ENCODE results near the gene TRIP10.

TRIP10 gene

DNA sequence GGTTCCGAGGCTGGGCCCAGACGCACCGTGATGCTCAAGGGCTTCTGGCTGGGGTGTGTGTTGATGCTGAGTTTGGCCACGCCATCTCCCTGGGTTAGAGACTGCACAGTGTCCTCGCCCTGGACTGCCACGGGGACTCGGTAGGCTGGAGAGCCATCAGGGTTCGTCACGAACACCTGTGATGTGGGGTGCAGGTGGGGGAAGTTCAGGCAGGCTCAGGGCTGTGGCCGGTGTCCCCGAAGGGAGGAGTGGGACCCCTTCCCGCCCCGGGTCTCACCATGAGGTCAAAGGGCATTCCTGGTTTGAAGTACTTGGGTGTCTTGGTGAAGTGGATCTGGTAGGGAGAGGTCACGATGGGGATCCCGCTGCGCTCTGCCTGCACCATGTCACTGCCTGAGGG is 27.2 kb upstream of the TRIP10 start:
- no peak for DNase-seq

DNA sequence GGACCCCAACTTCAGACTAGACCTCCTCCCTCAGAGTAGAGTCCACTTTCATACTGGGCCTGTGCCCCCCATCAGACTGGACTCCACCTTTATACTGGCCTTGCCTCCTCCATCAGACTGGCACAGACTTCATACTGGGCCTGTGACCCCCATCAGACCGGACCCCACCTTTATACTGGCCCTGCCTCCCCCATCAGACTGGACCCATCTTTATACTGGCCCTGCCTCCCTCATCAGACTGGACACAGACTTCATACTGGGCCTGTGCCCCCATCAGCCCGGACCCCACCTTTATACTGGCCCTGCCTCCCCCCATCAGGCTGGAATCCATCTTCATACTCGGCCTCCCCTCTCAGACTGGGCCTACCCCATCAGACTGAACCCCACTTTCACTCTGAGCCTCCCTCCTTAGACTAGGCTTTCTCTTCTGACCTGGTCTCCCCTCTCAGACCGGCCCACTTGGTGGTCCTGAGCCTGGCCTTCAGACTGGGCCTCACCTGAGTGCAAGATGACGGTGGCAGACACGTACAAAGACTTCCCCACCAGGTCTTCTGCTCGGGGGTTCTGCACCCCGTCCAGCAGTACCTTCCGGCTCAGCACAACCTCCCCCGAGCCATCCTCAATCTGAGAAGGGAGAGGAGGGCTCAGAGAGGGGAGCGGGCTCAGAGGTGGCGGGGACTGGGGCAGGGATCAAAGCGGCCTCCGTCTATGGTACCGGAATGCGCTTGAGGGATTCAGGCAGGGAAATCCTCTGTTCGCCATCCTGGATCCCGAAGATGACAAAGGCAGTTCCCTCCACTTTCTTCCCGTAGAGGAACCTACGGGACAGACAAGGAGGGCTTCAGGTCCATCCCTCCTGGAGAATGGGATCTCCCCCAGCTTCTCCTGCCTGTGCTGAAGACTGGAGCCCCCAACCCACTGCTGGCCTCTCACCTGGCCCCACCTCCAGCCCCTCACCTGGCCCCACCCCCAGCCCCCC is 26.5 kb upstream of the TRIP10 start:
- no peak for DNase-seq

DNA sequence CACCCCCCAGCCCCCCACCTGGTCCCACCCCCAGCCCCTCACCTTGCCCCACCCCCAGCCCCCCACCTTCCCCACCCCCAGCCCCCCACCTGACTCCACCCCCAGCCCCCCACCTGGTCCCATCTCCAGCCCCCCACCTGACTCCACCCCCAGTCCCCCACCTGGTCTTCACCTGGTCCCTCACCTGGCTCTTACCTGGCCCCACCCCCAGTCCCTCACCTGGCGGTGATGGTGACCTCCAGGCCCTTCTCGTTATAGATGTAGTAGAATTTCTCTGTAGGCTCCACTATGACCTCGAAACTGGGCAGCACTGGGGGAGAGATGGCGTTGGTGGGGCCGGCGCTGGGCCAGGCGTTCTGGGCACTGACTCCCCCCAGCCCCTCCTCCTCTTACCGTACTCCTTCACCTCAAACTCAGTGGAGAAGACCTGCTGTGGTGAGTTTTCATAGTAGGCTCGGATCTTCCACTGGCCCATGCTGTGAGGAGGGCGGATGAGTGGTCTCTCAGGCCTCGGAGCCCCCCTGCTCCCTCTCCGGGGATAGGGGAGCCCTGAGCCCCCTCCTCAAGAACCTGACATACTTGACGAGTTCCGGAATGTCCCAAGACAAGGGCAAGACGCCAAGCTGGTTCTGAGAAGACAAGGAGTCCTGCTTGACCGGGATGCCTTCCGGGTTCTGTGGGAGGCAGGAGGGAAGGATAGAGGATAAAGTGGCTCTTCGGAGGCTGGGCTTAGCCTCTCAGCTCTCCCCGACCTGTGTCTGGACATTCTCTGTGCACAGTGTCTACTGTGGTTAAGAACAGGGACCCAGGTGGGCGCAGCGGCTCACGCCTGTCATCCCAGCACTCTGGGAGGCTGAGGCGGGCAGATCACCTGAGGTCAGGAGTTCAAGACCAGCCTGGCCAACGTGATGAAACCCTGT is 25.4 kb upstream of the TRIP10 start:
- no peak for DNase-seq

DNA sequence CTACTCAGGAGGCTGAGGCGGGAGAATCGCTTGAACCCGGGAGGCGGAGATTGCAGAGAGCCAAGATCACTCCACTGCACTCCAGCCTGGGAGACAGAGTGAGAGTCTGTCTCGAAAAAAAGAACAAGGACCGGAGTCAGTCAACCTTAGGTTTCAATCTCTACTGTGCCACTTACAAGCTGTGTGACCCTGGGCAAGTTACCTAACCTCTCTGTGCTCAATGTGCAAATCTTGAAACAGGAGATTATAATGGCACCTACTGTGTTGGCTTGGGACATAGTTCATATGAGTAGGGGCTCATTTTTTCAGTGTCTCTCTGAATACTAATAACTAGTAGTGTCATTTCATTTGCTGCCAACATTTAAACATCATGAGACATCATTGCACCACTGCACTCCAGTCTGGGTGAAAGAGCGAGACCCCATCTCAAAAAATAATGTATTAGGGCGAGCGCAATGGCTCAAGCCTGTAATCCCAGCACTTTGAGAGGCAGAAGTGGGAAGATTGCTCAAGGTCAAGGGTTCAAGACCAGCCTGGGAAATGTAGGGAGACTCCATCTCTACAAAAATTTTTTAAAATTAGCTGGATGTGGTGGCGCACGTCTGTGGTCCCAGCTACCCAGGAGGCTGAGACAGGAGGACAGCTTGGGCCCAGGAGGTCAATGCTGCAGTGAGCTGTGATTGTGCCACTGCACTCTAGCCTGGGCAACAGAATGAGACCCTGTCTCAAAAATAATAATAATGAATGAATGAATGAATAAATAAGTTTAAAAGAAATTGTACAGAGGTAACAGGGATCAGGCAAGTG is 24.5 kb upstream of the TRIP10 start:
- DNase-seq = no peak

DNA sequence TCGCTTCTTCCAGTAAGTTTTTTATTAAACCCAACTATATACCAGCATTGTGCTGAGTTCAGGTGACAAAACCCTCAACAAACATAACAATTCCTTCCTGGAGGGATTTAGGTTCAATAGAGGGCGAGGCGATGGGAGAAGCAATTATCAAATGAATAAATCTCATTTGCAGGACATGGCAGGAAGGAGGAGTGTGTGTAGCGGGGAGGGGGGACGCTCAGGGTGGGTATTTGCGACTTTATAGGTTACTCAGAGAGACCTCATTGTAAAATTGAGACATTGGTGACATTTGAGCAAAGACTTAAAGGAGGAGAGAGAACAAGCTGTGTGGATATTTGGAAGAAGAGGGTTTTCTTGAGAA is 22.9 kb upstream of the TRIP10 start:
- no peak for DNase-seq

DNA sequence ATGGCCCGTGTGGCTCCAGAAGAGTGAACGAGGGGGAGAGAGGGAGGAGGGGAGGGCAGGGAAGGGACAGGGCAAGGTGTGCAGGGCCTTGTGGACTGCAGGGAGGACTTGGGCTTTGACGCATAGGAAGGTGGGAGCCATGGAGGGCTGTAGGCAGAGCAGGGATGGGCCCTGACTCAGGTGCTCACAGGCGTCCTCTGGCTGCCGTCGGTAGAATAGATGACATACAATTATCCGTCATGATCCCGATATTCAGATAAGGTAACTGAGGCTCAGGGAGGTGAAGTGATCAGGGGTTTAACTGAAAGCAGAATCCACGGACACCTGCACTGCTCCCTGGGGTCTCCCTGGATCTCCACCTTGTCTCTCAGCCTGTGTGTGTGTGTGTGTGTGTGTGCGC is 22.4 kb upstream of the TRIP10 start:
- DNase-seq = no peak

DNA sequence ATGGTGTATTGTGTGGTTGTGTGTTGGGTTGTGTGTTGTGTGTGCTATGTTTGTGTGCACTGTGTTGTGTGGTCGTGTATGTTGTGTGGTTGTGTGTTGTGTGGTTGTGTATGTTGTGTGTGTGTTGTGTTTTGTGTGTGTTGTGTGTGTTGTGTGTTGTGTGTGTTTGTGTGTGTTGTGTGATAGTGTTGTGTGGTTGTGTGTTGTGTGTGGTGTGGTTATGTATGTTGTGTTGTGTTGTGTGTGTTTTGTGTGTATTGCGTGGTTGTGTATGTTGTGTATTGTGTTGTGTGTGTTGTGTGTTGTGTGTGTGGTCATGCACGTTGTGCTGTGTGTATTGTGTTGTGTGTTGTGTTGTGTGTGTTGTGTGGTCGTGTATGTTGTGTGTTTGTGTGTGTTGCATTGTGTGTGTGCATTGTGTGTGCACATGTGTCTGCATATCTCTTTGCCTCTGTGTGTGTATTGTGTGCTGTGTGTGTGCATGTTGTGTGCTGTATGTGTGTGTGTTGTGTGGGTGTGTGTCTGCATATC is 22.0 kb upstream of the TRIP10 start:
- no peak for DNase-seq

DNA sequence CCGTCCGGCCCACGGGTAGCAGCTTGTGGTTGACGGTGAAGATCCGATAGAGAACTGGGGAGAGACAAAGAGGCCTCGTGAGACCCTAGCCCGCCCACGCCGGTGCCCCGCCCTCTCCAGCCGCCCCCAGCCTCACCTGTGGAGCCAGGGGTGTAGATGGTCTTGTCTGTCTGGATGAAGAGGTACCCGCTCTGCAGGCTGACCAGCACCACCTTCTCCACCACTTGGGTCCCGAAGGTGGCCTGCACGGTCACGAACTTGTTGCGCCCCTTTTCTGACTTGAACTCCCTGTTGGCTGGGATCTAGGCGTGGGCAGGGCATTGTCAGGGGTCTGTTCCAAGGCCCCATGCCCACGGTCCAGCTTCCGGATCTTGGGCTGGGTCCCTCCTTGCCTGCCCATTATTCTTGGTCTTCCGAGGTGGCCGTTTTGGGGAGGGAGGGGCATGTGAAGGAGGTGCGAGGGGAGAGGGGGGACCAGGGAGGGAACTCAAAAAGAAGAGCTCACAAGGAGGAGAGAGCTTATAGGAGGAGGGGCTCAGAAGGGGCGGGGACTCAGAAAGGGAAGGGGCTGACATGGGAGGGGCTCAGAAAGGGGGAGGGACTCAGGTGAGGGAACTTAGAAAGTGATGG is 21.3 kb upstream of the TRIP10 start:
- DNase-seq = no peak

DNA sequence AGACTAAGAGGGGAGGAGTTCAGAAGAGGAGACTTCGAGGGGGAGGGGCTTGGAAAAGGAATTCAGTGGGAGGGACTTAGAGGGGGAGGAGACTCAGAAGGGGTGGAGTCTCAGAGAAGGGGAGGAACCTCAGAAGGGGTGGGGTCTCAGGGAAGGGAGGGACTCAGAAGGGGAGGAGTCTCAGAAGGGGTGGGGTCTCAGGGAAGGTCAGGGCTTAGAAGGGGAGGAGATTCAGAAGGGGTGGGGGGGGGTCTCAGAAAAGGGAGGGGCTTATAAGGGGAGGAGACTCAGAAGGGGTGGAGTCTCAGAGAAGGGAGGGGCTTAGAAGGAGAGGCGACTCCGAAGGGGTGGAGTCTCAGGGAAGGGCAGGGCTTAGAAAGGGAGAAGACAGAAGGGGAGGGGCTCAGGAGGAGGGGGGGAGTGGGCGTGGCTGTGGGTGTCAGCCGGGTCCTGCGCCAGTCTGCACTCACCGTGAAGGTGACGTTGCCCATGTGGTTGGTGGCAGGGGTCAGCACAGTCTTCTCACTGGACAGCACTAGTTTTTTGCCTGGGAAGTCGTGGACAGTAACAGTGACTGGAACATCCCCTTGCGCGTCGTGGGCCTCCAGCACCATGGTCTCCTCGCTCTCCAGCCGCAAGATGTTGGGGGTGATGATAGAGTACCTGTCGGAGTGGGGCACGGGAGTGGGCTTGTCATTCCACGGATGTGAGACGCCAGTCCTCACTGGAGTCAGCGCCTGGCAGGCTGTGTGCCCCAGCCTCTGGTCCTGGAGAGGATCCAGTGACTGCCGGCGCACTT is 20.5 kb upstream of the TRIP10 start:
- no peak for DNase-seq

DNA sequence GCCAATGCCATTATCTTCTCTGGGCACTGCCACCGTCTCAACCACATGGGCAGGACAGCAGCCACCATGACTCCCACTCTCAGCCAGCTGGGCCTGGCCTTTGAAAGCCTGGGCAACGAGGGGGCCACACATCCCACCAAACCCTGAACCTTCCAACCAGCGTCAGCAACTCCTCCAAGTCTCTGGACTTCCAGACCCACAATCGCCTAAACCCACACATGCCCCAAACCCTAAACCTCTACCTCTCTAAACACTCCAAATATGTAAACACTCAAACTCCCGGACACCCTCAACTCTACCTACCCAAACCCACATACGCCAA is 20.0 kb upstream of the TRIP10 start:
- DNase-seq = no peak

DNA sequence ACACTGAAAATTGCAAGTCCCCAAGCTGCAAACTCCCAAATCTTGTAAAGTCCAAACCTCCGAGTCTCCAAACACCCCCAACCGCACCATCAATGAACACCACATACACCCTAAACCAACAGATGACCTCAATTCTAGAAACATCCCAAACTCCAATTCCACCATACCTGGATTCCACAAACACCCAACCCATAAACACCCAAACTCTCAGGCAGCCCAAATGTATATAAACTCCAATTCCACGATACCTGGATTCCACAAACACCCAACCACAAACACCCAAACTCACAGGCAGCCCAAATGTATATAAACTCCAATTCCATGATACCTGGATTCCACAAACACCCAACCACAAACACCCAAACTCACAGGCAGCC is 19.5 kb upstream of the TRIP10 start:
- DNase-seq = no peak

DNA sequence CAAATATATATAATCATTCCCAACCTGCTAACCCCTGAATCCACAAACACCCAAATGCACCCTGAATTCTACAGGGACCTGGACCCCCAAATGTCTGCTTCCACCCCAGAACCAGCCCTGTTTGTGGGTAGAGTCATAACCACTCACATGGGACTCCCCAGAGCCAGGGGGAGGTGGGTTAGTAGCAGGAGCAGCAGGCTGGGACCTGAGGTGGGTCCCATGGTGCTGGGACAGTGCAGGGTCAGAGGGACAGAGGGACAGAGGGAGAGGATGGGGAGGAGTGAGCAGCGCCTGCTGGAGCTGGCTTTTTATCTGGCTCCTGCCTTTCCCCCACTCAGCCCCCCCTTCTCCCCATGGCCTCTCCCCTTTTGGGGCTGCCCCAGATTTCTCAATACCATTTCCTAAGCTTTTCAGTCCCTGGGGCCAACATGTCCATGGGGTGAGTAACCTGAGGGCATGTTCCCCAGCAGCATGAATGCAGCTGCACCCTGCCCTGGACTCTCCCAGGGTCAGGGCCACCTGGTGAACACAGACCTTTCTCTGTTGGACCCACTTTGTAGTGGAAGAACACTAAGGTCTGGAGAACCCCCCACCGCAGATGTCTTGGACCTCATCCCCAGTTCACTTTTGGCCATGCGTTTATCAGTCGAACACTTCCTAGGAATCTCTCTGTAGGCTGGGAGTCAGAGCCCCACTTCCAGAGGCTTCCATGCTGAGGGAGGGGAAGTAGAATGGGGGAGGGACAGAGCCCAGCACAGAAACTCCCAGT is 18.9 kb upstream of the TRIP10 start, which contains the start of gene C3:
Gene C3 (minus strand): TSS at position 282 of the 769 bp plus-strand sequence. CDS start 61 bp downstream, at position 221.
- DNase-seq = no peak

DNA sequence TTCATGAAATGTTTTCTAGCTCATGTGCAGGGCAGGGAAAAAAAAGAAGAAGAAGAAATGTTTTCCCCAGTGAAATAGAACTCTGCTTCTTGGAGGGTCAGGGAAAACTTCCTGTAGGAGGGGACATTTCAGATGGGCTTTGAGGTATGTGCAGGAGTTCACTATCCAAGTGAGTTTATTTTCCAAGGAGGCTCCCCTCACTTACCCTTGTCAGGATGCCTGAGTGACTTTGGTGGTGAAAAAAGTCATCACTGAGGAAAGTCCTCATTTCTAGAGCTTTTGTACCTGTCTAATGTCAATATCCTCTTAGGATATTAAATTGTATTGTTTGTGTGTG is 18.4 kb upstream of the TRIP10 start:
- DNase-seq = no peak

DNA sequence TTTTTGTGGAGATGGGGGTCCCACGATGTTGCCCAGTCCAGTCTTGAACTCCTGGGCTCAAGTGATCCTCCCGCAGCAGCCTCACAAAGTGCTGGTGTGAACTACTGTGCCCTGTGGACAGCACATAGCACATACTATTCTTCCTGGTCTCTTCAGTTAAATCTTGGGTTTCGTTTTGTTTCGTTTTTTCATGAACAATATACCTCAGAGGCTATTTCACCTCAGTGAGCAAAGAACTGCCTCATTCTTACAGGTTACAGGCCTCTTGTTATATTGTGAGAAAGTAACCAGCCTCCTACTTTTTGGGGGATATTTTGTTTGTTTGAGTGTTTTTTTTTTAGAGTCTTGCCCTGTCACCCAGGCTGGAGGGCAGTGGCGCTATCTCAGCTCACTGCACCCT is 17.7 kb upstream of the TRIP10 start:
- no peak for DNase-seq

DNA sequence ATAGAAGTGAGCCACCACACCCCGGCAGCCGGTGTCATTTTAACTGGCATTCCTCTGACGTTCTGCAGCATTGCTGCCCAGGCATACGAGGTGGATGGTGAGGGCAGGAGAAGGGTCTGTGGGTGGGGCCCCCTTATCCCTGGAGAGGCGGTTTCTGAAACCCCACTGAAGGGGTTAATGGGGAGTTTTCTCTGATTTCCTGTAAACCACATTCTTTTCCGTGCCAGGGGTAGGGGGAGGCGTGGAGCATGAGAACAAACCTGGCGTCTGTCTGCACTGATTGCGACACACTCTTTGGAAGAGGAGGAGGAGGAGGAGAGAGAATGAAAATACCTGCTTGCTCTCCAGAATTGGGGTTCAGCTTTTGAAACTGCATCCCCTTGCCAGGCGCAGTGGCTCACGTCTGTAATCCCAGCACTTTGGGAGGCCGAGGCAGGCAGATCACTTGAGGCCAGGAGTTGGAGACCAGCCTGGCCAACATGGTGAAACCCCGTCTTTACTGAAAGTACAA is 16.3 kb upstream of the TRIP10 start:
- DNase-seq = no peak

DNA sequence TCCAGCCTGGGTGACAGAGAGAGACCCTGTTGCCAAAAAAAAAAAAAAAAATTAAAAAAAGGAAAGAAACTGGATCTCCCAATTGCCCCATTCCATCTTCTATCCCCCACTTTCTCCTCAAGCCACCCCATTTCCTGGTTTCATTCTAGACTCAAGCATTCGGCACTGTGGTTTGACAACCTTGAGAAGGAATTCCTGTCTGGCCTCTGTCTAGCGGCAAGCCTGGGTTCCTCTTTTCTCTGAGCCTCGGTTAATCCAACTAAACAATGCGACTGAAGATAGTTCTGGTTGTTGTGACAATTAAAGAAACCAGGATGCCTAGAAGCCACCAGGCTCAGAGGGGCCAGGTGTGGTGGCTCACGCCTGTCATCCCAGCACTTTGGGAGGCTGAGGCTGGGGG is 15.7 kb upstream of the TRIP10 start:
- no peak for DNase-seq

DNA sequence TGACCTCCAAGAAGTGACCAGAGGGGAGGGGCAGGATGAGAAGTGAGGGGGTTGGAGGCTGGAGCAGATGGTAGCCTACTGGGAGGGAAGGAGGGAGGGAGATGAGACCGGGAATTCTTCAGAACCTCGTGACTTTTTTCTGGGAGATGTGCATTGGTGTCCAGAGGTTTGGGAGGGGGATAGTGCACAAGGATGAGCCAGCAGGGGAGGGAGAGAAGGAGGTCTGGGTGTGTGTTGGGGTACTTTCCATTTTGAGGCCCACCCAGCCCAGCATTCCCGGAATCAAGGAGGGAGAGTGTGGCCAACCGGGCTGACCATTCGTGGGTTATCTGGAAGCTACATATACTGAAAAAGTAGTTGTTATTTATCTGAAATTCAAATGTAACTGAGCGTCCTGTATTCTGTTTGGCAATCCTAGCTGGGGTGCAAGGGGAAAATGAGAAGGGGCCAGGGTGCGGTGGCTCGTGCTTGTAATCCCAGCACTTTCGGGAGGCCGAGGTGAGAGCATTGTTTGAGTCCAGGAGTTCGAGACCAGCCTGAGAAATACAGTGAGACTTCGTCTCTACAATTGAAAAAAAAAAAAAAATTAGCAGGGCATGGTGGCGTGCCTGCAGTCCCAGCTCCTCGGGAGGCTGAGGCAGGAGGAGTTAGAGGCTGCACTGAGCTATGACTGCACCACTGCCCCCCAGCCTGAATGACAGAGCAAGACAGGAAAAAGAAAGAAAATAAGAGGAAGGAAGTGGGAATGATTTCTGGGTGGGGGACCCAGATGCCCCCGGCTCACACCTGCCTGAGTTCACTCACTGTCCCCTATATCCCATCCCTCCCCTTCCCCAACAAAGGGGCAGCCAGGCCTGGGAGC is 14.6 kb upstream of the TRIP10 start:
- DNase-seq = no peak

DNA sequence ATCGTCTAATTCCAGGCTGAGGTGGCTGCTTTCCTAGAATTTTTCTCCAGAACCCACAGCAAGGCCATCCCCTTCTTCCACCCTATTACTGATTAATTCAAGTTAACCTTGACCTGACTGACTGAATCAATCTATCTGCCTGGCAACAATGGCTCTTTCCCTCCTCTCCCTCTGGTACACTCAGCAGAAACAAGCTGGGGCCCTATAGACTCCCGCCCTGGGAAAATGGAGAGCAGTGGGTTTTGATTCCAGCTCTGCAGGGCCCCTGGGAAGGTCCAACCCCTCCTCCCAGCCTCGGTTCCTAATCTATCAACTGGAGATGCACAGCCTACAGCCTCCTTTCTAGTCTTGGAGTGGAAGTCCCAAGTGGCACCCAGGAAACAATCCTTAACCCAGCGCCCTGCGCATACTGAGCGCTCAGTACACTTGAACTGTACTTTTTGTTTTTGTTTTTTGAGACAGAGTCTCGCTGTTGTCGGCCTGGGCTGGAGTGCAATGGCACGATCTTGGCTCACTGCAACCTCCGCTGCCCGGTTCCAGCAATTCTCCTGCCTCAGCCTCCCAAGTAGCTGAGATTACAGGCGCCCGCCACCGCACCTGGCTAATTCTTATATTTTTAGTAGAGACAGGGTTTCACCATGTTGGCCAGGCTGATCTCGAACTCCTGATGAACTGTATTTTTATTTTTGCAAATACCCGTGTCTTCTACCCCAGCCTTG is 13.8 kb upstream of the TRIP10 start:
- DNase-seq = no peak

DNA sequence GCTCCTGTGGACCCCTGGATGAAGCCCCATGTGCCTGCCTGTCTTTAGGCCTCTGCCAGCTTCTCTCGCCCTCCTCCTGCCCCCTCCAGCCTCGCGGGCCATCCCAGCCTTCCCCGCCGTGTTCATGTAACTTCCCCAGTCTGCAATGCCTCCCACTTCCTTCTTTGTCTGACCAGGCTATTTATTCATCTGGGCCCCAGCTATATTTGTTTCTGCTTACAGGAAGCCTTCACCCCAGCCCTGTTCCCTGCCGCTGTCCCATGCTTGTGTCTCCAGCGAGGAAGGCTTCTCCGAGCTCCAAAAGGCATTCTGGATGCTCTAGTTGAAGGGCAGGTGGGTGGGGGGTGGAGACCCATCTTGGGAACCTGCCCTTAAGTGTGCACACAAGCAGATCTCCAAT is 11.1 kb upstream of the TRIP10 start:
- no peak for DNase-seq
